HepG2 (cell line): ENCODE measurements around the gene PPP2R5C. TPM values are rescaled to one million over a fixed set of nuclear protein-coding genes. Genes with fewer than 3 reads are reported as not detected.

Experiments
- NRL ChIP-seq: sonication (generic); formaldehyde crosslinking; IDR thresholded peaks from 2 replicates; pipeline ENCODE4 v1.5.0; 2020; ENCODE audit warnings: missing genetic modification reagents, mild to moderate bottlenecking, moderate library complexity, borderline replicate concordance
- PHF5A ChIP-seq: IDR thresholded peaks from one replicate; pipeline ENCODE4 v1.6.1; 2018; ENCODE audit warnings: low read depth, missing genetic modification reagents; ENCODE audit not compliant: unreplicated experiment
- POGZ ChIP-seq: sonication (generic); formaldehyde crosslinking; IDR thresholded peaks from 2 replicates; pipeline ENCODE4 v1.4.0; 2020; ENCODE audit warnings: mild to moderate bottlenecking, missing genetic modification reagents
- PRMT3 ChIP-seq: sonication (generic); formaldehyde crosslinking; IDR thresholded peaks from 2 replicates; pipeline ENCODE4 v1.8.1; 2022; ENCODE audit warnings: low read depth, mild to moderate bottlenecking, moderate library complexity, missing genetic modification reagents, borderline replicate concordance
- SKI ChIP-seq: fragments of 450-650 bp; IDR thresholded peaks from one replicate; pipeline ENCODE4 v1.6.1; 2018; ENCODE audit warnings: mild to moderate bottlenecking; ENCODE audit not compliant: partially characterized antibody
- SMAD1 ChIP-seq: sonication (generic); formaldehyde crosslinking; IDR thresholded peaks from 2 replicates; pipeline ENCODE4 v1.4.0; 2020; ENCODE audit warnings: missing genetic modification reagents, low read depth, mild to moderate bottlenecking, borderline replicate concordance
- SP2 ChIP-seq: sonication (generic); formaldehyde crosslinking; IDR thresholded peaks from 2 replicates; pipeline ENCODE4 v1.5.1; 2020; ENCODE audit warnings: mild to moderate bottlenecking, missing genetic modification reagents
- ZBTB8A ChIP-seq: sonication (generic); formaldehyde crosslinking; IDR thresholded peaks from 2 replicates; pipeline ENCODE4 v1.4.0; 2020; ENCODE audit warnings: mild to moderate bottlenecking, low read depth, missing genetic modification reagents, borderline replicate concordance
- ZNF143 ChIP-seq: sonication (generic); formaldehyde crosslinking; IDR thresholded peaks from 2 replicates; pipeline ENCODE4 v1.4.0; 2020; ENCODE audit warnings: missing genetic modification reagents
- ZNF496 ChIP-seq: sonication (generic); formaldehyde crosslinking; IDR thresholded peaks from 2 replicates; pipeline ENCODE4 v1.8.1; 2023; ENCODE audit warnings: mild to moderate bottlenecking, moderate library complexity, missing genetic modification reagents; ENCODE audit not compliant: insufficient replicate concordance
- ZNF563 ChIP-seq: sonication (generic); formaldehyde crosslinking; IDR thresholded peaks from 2 replicates; pipeline ENCODE4 v1.8.0; 2022; ENCODE audit warnings: mild to moderate bottlenecking, moderate library complexity, missing genetic modification reagents
- ZNF576 ChIP-seq: sonication (generic); formaldehyde crosslinking; IDR thresholded peaks from 2 replicates; pipeline ENCODE4 v1.4.0; 2020; ENCODE audit warnings: mild to moderate bottlenecking, missing genetic modification reagents
- ZNF605 ChIP-seq: sonication (generic); formaldehyde crosslinking; IDR thresholded peaks from 2 replicates; pipeline ENCODE4 v1.8.0; 2022; ENCODE audit warnings: mild to moderate bottlenecking, missing genetic modification reagents
- ZNF713 ChIP-seq: sonication (generic); formaldehyde crosslinking; IDR thresholded peaks from 2 replicates; pipeline ENCODE4 v1.4.0; 2020; ENCODE audit warnings: mild to moderate bottlenecking, missing genetic modification reagents
- ZNF780A ChIP-seq: sonication (generic); formaldehyde crosslinking; IDR thresholded peaks from 2 replicates; pipeline ENCODE4 v1.8.0; 2022; ENCODE audit warnings: mild to moderate bottlenecking, missing genetic modification reagents, moderate library complexity
- polyA plus RNA-seq, 8 experiments: library from polyadenylated mRNA; depleted of rRNA in 3 of 8; stranded (reverse) in 7 of 8; unstranded in 1 of 8; fragments of >200 nt; fragmentation: Illumina TruSeq in 4 of 8; extraction: Trizol in 4 of 8; gene quantifications; 2 replicates each; pipeline versions ENCODE4 v1.2.1 to v1.2.3, GENCODE V29; 2011 to 2016; ENCODE audit warnings: low read depth in 4 of 8, missing spikeins in 1 of 8, mixed read lengths in 1 of 8; ENCODE audit not compliant: insufficient read depth in 1 of 8
- total RNA-seq, 5 experiments: library from RNA; depleted of rRNA; stranded (reverse); fragments of >200 nt; fragmentation: Illumina TruSeq; extraction: Trizol; gene quantifications; 2 replicates each; pipeline ENCODE4 v1.2.3, GENCODE V29; 2016; ENCODE audit warnings: low read depth in 1 of 5
- TF ChIP-seq, protein P1 (sequence below): IDR thresholded peaks from 2 replicates; pipeline ENCODE4 v1.6.1; 2016; ENCODE audit warnings: control low read depth
- TF ChIP-seq, protein P2 (sequence below): IDR thresholded peaks from 2 replicates; pipeline ENCODE4 v1.6.1; 2016
- TF ChIP-seq, protein P3 (sequence below), 2 experiments: sonication (generic) in 1 of 2; formaldehyde crosslinking in 1 of 2; IDR thresholded peaks; 2 replicates each; pipeline versions ENCODE4 v1.6.1 to v1.9.0; 2014 to 2022; ENCODE audit warnings: antibody characterized with exemption in 1 of 2, borderline replicate concordance in 1 of 2, inconsistent platforms in 1 of 2, low read depth in 1 of 2, missing genetic modification reagents in 1 of 2
- TF ChIP-seq, protein P4 (sequence below): sonication (generic); formaldehyde crosslinking; IDR thresholded peaks from 2 replicates; pipeline ENCODE4 v1.4.0; 2020; ENCODE audit warnings: missing genetic modification reagents

PPP2R5C gene
- total and polyA plus RNA-seq, 2 of the 13 experiments (the other 11 are each of a cell fraction or from before 2014, with no cell fraction given), result 74.3 to 78.5 TPM

- TF ChIP-seq NRL (CRISPR knock-in tag), result no peak
- no peak for TF ChIP-seq ZNF496
- TF ChIP-seq ZBTB8A (CRISPR knock-in tag), result no peak
- TF ChIP-seq ZNF576, result no peak
- no peak for TF ChIP-seq ZNF143 (CRISPR knock-in tag)
- TF ChIP-seq, protein P1, sequence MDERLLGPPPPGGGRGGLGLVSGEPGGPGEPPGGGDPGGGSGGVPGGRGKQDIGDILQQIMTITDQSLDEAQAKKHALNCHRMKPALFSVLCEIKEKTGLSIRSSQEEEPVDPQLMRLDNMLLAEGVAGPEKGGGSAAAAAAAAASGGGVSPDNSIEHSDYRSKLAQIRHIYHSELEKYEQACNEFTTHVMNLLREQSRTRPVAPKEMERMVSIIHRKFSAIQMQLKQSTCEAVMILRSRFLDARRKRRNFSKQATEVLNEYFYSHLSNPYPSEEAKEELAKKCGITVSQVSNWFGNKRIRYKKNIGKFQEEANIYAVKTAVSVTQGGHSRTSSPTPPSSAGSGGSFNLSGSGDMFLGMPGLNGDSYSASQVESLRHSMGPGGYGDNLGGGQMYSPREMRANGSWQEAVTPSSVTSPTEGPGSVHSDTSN (CRISPR knock-in tag), result no peak
- peak; percentile 66 for TF ChIP-seq POGZ (CRISPR knock-in tag)
- TF ChIP-seq, protein P2, sequence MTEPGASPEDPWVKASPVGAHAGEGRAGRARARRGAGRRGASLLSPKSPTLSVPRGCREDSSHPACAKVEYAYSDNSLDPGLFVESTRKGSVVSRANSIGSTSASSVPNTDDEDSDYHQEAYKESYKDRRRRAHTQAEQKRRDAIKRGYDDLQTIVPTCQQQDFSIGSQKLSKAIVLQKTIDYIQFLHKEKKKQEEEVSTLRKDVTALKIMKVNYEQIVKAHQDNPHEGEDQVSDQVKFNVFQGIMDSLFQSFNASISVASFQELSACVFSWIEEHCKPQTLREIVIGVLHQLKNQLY, result 0 out of 2 replicates have a peak, but pooled peaks have one; percentile 4
- peak; percentile 68; the same call in 1 of the 2 replicates for TF ChIP-seq ZNF605 (CRISPR knock-in tag)
- TF ChIP-seq, protein P3, sequence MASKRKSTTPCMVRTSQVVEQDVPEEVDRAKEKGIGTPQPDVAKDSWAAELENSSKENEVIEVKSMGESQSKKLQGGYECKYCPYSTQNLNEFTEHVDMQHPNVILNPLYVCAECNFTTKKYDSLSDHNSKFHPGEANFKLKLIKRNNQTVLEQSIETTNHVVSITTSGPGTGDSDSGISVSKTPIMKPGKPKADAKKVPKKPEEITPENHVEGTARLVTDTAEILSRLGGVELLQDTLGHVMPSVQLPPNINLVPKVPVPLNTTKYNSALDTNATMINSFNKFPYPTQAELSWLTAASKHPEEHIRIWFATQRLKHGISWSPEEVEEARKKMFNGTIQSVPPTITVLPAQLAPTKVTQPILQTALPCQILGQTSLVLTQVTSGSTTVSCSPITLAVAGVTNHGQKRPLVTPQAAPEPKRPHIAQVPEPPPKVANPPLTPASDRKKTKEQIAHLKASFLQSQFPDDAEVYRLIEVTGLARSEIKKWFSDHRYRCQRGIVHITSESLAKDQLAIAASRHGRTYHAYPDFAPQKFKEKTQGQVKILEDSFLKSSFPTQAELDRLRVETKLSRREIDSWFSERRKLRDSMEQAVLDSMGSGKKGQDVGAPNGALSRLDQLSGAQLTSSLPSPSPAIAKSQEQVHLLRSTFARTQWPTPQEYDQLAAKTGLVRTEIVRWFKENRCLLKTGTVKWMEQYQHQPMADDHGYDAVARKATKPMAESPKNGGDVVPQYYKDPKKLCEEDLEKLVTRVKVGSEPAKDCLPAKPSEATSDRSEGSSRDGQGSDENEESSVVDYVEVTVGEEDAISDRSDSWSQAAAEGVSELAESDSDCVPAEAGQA (IDR thresholded peaks at IDR 0.05; ENCODE audit: low read depth), result peak; percentile 86
- TF ChIP-seq, protein P3 (CRISPR knock-in tag; IDR thresholded peaks at IDR 0.05; ENCODE audit: borderline replicate concordance), result no peak
- TF ChIP-seq, protein P4, sequence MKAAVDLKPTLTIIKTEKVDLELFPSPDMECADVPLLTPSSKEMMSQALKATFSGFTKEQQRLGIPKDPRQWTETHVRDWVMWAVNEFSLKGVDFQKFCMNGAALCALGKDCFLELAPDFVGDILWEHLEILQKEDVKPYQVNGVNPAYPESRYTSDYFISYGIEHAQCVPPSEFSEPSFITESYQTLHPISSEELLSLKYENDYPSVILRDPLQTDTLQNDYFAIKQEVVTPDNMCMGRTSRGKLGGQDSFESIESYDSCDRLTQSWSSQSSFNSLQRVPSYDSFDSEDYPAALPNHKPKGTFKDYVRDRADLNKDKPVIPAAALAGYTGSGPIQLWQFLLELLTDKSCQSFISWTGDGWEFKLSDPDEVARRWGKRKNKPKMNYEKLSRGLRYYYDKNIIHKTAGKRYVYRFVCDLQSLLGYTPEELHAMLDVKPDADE (CRISPR knock-in tag), result no peak
- peak; percentile 50; the same call in 1 of the 2 replicates for TF ChIP-seq SP2 (CRISPR knock-in tag)
- TF ChIP-seq ZNF780A (CRISPR knock-in tag), result no peak
- no peak for TF ChIP-seq PRMT3 (CRISPR knock-in tag)
- TF ChIP-seq ZNF713 (CRISPR knock-in tag), result no peak
- no peak for TF ChIP-seq PHF5A (CRISPR knock-in tag)
- TF ChIP-seq SMAD1 (CRISPR knock-in tag), result no peak
- TF ChIP-seq ZNF563 (CRISPR knock-in tag), result no peak
- no peak for TF ChIP-seq SKI
Observed at GRCh38 chr14:101809671-101810514, 48.4 kb downstream of the PPP2R5C start (continued).
